GM23338 (cell line): Measurements from ENCODE around the gene UXS1. TPM values are rescaled to one million over a fixed set of nuclear protein-coding genes. Genes with fewer than 3 reads are reported as not detected.

Source experiments
- ATAC-seq: fragments of 200-7000 bp; cut with Tn5 transposase; 3 replicates; pipeline ENCODE4 v1.9.1; 2020
- DNase-seq: peaks from one replicate; pipeline ENCODE4 v3.0.0-alpha.2; 2015; ENCODE audit warnings: low spot score
- H2AFZ ChIP-seq: fragments of 200-600 bp; sonication (generic); 2 replicates; pipeline ENCODE4 v1.8.0; 2016; ENCODE audit warnings: antibody characterized with exemption, mild to moderate bottlenecking, moderate library complexity
- H3F3A ChIP-seq: fragments of 200-600 bp; sonication (generic); replicated peaks from 2 replicates; pipeline ENCODE4 v1.8.0; 2017; ENCODE audit warnings: antibody characterized with exemption, mixed run types, low read depth
- H3K27ac ChIP-seq: fragments of 200-600 bp; sonication (generic); 2 replicates; pipeline ENCODE4 v1.6.1; 2016; ENCODE audit warnings: low read depth
- H3K27me3 ChIP-seq: fragments of 200-600 bp; sonication (generic); 2 replicates; pipeline ENCODE4 v1.8.0; 2016; ENCODE audit warnings: mild to moderate bottlenecking, mixed run types, moderate library complexity; ENCODE audit not compliant: insufficient read depth
- H3K36me3 ChIP-seq: fragments of 200-600 bp; sonication (generic); 2 replicates; pipeline ENCODE4 v1.8.0; 2016; ENCODE audit warnings: mild to moderate bottlenecking; ENCODE audit not compliant: insufficient read depth
- H3K4me1 ChIP-seq: fragments of 200-600 bp; sonication (generic); 2 replicates; pipeline ENCODE4 v1.8.0; 2016; ENCODE audit warnings: mild to moderate bottlenecking, moderate library complexity; ENCODE audit not compliant: insufficient read depth
- H3K4me2 ChIP-seq: fragments of 200-600 bp; sonication (generic); 2 replicates; pipeline ENCODE4 v1.7.1; 2017; ENCODE audit warnings: mixed run types
- H3K4me3 ChIP-seq: fragments of 200-600 bp; sonication (generic); 2 replicates; pipeline ENCODE4 v1.6.1; 2016; ENCODE audit warnings: mixed run types
- H3K79me2 ChIP-seq: fragments of 200-600 bp; sonication (generic); replicated peaks from 2 replicates; pipeline ENCODE4 v1.8.0; 2017; ENCODE audit warnings: mild to moderate bottlenecking; ENCODE audit not compliant: insufficient read depth
- H3K9me2 ChIP-seq: fragments of 200-600 bp; sonication (generic); 2 replicates; pipeline ENCODE4 v1.8.0; 2017; ENCODE audit not compliant: insufficient read depth
- H4K20me1 ChIP-seq: fragments of 200-600 bp; sonication (generic); replicated peaks from 2 replicates; pipeline ENCODE4 v1.8.0; 2017; ENCODE audit warnings: mild to moderate bottlenecking; ENCODE audit not compliant: insufficient read depth
- H3K27ac Mint-ChIP-seq: 2 replicates; pipeline ENCODE4 v1.8.0; 2020; ENCODE audit warnings: inconsistent platforms, mild to moderate bottlenecking, moderate library complexity, mixed read lengths
- H3K27me3 Mint-ChIP-seq: 3 replicates; pipeline ENCODE4 v1.8.0; 2022; ENCODE audit warnings: low read depth, mild to moderate bottlenecking, moderate library complexity, mixed read lengths, inconsistent platforms; ENCODE audit not compliant: insufficient read depth, poor library complexity
- H3K36me3 Mint-ChIP-seq: 3 replicates; pipeline ENCODE4 v1.8.0; 2021; ENCODE audit warnings: low read depth, mild to moderate bottlenecking, inconsistent platforms, moderate library complexity, mixed read lengths
- H3K4me1 Mint-ChIP-seq: 3 replicates; pipeline ENCODE4 v1.8.0; 2020; ENCODE audit warnings: mild to moderate bottlenecking, inconsistent platforms, mixed read lengths
- H3K4me3 Mint-ChIP-seq: 3 replicates; pipeline ENCODE4 v1.8.0; 2021; ENCODE audit warnings: moderate library complexity, mild to moderate bottlenecking, inconsistent platforms, mixed read lengths
- H3K9me3 Mint-ChIP-seq: 3 replicates; pipeline ENCODE4 v1.8.0; 2020; ENCODE audit warnings: moderate library complexity, mild to moderate bottlenecking, inconsistent platforms, mixed read lengths
- EZH2 ChIP-seq: fragments of 200-600 bp; sonication (generic); IDR thresholded peaks from one replicate; pipeline ENCODE4 v1.8.0; 2017; ENCODE audit warnings: antibody characterized with exemption, mild to moderate bottlenecking, low read depth; ENCODE audit not compliant: unreplicated experiment
- JUNB ChIP-seq: IDR thresholded peaks from one replicate; pipeline ENCODE4 v1.6.1; 2016; ENCODE audit warnings: antibody characterized with exemption; ENCODE audit not compliant: unreplicated experiment
- STAT1 ChIP-seq: IDR thresholded peaks from one replicate; pipeline ENCODE4 v1.6.1; 2016; ENCODE audit warnings: antibody characterized with exemption; ENCODE audit not compliant: unreplicated experiment
- ZNF114 ChIP-seq: fragments of 250-450 bp; sonication (Bioruptor Pico); IDR thresholded peaks from 2 replicates; pipeline ENCODE4 v1.5.0; 2020; ENCODE audit warnings: mild to moderate bottlenecking, moderate library complexity
- ZNF331 ChIP-seq: fragments of 250-450 bp; sonication (Bioruptor Pico); IDR thresholded peaks from 2 replicates; pipeline ENCODE4 v1.5.0; 2020; ENCODE audit warnings: low read depth, mild to moderate bottlenecking, moderate library complexity
- polyA plus RNA-seq: library from polyadenylated mRNA; unstranded; fragments of >200 nt; fragmentation: Nextera tagmentation; extraction: Ambion mirVana; gene quantifications from 2 replicates; pipeline ENCODE4 v1.2.1, GENCODE V29; 2016
- total RNA-seq: library from RNA; depleted of rRNA; stranded (reverse); fragments of >200 nt; shearing (Covaris generic); gene quantifications from 2 replicates; pipeline ENCODE4 v1.2.3, GENCODE V29; 2014
- TF ChIP-seq, protein P1 (sequence below): IDR thresholded peaks from one replicate; pipeline ENCODE4 v1.6.1; 2018; ENCODE audit warnings: antibody characterized with exemption; ENCODE audit not compliant: unreplicated experiment
- TF ChIP-seq, protein P2 (sequence below): fragments of 250-450 bp; sonication (Bioruptor Pico); IDR thresholded peaks from 2 replicates; pipeline ENCODE4 v1.5.0; 2020; ENCODE audit warnings: mild to moderate bottlenecking, moderate library complexity
- TF ChIP-seq, protein P3 (sequence below), 2 experiments: fragments of 200-600 bp in 1 of 2; sonication (generic) in 1 of 2; conservative IDR thresholded peaks; 2 replicates each; pipeline versions ENCODE4 v1.5.1 to v1.6.1; 2016 to 2017; ENCODE audit warnings: antibody characterized with exemption in 2 of 2, low read depth in 2 of 2, mild to moderate bottlenecking in 2 of 2, moderate library complexity in 1 of 2

Gene UXS1
- total and polyA plus RNA-seq, 2 experiments from 2014 or later: 48.7 to 131 TPM

DNA sequence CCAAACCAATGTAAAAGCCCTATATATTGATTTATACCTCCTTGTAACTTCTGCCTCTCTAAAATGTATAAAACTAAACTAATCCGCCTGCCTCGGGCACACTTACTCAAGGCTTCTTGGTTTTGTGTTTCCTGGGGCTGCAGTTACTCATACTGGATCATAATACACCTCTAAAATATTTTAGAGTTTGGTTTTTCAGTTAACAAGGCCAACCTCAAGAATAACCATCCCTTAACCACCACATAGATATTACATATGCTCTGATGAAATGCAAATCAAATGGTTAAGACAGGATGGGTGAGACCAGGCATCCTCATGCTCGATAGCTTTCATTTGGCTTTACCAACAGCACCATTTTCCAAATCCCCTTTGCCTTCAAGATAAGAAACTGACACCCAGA, 46.4 kb downstream of the UXS1 start (continued):
- TF ChIP-seq EZH2 (no peak), STAT1 (no peak), ZNF331 (CRISPR knock-in tag) (no peak), JUNB (no peak)
- TF ChIP-seq, protein P1, sequence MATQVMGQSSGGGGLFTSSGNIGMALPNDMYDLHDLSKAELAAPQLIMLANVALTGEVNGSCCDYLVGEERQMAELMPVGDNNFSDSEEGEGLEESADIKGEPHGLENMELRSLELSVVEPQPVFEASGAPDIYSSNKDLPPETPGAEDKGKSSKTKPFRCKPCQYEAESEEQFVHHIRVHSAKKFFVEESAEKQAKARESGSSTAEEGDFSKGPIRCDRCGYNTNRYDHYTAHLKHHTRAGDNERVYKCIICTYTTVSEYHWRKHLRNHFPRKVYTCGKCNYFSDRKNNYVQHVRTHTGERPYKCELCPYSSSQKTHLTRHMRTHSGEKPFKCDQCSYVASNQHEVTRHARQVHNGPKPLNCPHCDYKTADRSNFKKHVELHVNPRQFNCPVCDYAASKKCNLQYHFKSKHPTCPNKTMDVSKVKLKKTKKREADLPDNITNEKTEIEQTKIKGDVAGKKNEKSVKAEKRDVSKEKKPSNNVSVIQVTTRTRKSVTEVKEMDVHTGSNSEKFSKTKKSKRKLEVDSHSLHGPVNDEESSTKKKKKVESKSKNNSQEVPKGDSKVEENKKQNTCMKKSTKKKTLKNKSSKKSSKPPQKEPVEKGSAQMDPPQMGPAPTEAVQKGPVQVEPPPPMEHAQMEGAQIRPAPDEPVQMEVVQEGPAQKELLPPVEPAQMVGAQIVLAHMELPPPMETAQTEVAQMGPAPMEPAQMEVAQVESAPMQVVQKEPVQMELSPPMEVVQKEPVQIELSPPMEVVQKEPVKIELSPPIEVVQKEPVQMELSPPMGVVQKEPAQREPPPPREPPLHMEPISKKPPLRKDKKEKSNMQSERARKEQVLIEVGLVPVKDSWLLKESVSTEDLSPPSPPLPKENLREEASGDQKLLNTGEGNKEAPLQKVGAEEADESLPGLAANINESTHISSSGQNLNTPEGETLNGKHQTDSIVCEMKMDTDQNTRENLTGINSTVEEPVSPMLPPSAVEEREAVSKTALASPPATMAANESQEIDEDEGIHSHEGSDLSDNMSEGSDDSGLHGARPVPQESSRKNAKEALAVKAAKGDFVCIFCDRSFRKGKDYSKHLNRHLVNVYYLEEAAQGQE: no peak

DNA sequence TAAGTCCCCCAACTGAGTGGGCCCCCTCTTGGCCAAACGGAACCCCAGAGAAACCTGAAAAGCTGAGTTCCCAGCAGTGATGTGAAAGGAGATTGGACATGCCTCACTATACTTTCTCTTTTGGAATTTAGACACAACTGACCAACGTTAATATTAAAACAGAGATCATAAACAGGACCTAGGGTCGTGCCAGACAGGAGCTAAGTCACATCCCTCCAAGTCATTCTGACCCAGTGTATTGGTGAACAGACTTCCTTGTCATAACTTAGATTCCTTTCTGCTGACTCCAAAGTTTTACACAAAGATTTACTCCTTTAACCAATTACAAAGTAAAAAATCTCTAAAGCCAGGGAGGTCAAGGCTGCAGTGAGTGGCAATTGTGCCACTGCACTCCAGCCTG, 46.9 kb downstream of the UXS1 start:
- Histone ChIP-seq H3K4me3 (no peak overlapping the region), H3K4me2 (no peak overlapping the region), H3K9me2 (no peaks in the 10 kb centered on the region), H3K4me1 (peaks cover 21% of the 10 kb centered on the region; the same call in 1 of the 2 replicates), H3K27me3 (no peaks in the 10 kb centered on the region), H4K20me1 (peaks cover 3% of the 10 kb centered on the region; the same call in 1 of the 2 replicates), H3K79me2 (peaks cover 25% of the 10 kb centered on the region), H3F3A (no peaks in the 10 kb centered on the region), H3K36me3 (peaks cover 7% of the 10 kb centered on the region; the same call in 1 of the 2 replicates), H2AFZ (no peak overlapping the region), H3K27ac (no peak overlapping the region)
- ATAC-seq (no peak), DNase-seq (no peak)
- Mint-ChIP-seq H3K4me1 (peaks cover 20% of the 10 kb centered on the region), H3K27me3 (peaks cover 3% of the 10 kb centered on the region), H3K36me3 (peaks cover 48% of the 10 kb centered on the region), H3K4me3 (no peak overlapping the region), H3K9me3 (no peaks in the 10 kb centered on the region; the same call in 2 of the 3 replicates), H3K27ac (no peak overlapping the region)
- TF ChIP-seq, protein P2, sequence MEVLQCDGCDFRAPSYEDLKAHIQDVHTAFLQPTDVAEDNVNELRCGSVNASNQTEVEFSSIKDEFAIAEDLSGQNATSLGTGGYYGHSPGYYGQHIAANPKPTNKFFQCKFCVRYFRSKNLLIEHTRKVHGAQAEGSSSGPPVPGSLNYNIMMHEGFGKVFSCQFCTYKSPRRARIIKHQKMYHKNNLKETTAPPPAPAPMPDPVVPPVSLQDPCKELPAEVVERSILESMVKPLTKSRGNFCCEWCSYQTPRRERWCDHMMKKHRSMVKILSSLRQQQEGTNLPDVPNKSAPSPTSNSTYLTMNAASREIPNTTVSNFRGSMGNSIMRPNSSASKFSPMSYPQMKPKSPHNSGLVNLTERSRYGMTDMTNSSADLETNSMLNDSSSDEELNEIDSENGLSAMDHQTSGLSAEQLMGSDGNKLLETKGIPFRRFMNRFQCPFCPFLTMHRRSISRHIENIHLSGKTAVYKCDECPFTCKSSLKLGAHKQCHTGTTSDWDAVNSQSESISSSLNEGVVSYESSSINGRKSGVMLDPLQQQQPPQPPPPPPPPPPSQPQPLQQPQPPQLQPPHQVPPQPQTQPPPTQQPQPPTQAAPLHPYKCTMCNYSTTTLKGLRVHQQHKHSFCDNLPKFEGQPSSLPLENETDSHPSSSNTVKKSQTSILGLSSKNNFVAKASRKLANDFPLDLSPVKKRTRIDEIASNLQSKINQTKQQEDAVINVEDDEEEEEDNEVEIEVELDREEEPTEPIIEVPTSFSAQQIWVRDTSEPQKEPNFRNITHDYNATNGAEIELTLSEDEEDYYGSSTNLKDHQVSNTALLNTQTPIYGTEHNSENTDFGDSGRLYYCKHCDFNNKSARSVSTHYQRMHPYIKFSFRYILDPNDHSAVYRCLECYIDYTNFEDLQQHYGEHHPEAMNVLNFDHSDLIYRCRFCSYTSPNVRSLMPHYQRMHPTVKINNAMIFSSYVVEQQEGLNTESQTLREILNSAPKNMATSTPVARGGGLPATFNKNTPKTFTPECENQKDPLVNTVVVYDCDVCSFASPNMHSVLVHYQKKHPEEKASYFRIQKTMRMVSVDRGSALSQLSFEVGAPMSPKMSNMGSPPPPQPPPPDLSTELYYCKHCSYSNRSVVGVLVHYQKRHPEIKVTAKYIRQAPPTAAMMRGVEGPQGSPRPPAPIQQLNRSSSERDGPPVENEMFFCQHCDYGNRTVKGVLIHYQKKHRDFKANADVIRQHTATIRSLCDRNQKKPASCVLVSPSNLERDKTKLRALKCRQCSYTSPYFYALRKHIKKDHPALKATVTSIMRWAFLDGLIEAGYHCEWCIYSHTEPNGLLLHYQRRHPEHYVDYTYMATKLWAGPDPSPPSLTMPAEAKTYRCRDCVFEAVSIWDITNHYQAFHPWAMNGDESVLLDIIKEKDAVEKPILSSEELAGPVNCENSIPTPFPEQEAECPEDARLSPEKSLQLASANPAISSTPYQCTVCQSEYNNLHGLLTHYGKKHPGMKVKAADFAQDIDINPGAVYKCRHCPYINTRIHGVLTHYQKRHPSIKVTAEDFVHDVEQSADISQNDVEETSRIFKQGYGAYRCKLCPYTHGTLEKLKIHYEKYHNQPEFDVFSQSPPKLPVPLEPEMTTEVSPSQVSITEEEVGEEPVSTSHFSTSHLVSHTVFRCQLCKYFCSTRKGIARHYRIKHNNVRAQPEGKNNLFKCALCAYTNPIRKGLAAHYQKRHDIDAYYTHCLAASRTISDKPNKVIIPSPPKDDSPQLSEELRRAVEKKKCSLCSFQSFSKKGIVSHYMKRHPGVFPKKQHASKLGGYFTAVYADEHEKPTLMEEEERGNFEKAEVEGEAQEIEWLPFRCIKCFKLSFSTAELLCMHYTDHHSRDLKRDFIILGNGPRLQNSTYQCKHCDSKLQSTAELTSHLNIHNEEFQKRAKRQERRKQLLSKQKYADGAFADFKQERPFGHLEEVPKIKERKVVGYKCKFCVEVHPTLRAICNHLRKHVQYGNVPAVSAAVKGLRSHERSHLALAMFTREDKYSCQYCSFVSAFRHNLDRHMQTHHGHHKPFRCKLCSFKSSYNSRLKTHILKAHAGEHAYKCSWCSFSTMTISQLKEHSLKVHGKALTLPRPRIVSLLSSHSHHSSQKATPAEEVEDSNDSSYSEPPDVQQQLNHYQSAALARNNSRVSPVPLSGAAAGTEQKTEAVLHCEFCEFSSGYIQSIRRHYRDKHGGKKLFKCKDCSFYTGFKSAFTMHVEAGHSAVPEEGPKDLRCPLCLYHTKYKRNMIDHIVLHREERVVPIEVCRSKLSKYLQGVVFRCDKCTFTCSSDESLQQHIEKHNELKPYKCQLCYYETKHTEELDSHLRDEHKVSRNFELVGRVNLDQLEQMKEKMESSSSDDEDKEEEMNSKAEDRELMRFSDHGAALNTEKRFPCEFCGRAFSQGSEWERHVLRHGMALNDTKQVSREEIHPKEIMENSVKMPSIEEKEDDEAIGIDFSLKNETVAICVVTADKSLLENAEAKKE: no peak
- TF ChIP-seq ZNF114 (no peak), STAT1 (no peak), ZNF331 (CRISPR knock-in tag) (no peak)
- TF ChIP-seq, protein P3, sequence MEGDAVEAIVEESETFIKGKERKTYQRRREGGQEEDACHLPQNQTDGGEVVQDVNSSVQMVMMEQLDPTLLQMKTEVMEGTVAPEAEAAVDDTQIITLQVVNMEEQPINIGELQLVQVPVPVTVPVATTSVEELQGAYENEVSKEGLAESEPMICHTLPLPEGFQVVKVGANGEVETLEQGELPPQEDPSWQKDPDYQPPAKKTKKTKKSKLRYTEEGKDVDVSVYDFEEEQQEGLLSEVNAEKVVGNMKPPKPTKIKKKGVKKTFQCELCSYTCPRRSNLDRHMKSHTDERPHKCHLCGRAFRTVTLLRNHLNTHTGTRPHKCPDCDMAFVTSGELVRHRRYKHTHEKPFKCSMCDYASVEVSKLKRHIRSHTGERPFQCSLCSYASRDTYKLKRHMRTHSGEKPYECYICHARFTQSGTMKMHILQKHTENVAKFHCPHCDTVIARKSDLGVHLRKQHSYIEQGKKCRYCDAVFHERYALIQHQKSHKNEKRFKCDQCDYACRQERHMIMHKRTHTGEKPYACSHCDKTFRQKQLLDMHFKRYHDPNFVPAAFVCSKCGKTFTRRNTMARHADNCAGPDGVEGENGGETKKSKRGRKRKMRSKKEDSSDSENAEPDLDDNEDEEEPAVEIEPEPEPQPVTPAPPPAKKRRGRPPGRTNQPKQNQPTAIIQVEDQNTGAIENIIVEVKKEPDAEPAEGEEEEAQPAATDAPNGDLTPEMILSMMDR (conservative IDR thresholded peaks at IDR 0.05; ENCODE audit: low read depth in 2 of 2): no peak
